K562 (cell line): ENCODE data around the gene RALY. TPM values are rescaled to one million over a fixed set of nuclear protein-coding genes. Genes with fewer than 3 reads are reported as not detected.
A peak's percentile ranks its signal among the peaks of the same experiment; 100 is the strongest.

ENCODE experiments used
- ELF2 ChIP-seq: fragments of 250-450 bp; sonication (Bioruptor Pico); IDR thresholded peaks from 2 replicates; pipeline ENCODE4 v1.5.0; 2021; ENCODE audit warnings: mild to moderate bottlenecking
- LCOR ChIP-seq: sonication (generic); formaldehyde crosslinking; IDR thresholded peaks from 2 replicates; pipeline ENCODE4 v1.8.0; 2022; ENCODE audit warnings: mild to moderate bottlenecking, missing genetic modification reagents
- NCOA1 ChIP-seq: fragments of 450-650 bp; IDR thresholded peaks from 2 replicates; pipeline ENCODE4 v1.6.1; 2016; ENCODE audit warnings: low read depth
- NFXL1 ChIP-seq: fragments of 450-650 bp; formaldehyde crosslinking; IDR thresholded peaks from 2 replicates; pipeline ENCODE4 v1.4.0; 2021; ENCODE audit warnings: mild to moderate bottlenecking
- RCOR1 ChIP-seq, 2 experiments: IDR thresholded peaks; 2 replicates each; pipeline ENCODE4 v1.6.1; 2012; ENCODE audit warnings: low read depth in 2 of 2, low read length in 2 of 2, borderline replicate concordance in 1 of 2, improper control_type of control experiment in 1 of 2
- TEAD1 ChIP-seq, 2 experiments: fragments of 450-650 bp in 1 of 2; sonication (generic) in 1 of 2; formaldehyde crosslinking; IDR thresholded peaks; 2 replicates each; pipeline versions ENCODE4 v1.4.0 to v1.8.0; 2020 to 2022; ENCODE audit warnings: mild to moderate bottlenecking in 2 of 2, missing genetic modification reagents in 1 of 2
- polyA plus RNA-seq, 8 experiments: library from polyadenylated mRNA; depleted of rRNA in 4 of 8; stranded (reverse) in 5 of 8; unstranded in 3 of 8; fragments of >200 nt; fragmentation: Nextera tagmentation in 2 of 8; fragmentation: Illumina TruSeq in 1 of 8; extraction: Ambion mirVana in 2 of 8; extraction: Trizol in 1 of 8; gene quantifications; 2 replicates each; pipeline versions ENCODE4 v1.2.1 to v1.2.3, GENCODE V29; 2011 to 2014; ENCODE audit warnings: inconsistent platforms in 1 of 8, missing spikeins in 1 of 8
- total RNA-seq, 7 experiments: library from RNA; depleted of rRNA in 6 of 7; stranded (reverse); fragments of >200 nt in 6 of 7; fragmentation: Illumina TruSeq in 2 of 7; extraction: Trizol in 2 of 7; gene quantifications; 2 replicates each; pipeline versions ENCODE4 v1.2.1 to v1.2.3, GENCODE V29; 2011 to 2021; ENCODE audit warnings: low replicate concordance in 1 of 7
- TF ChIP-seq, protein P1 (sequence below), 2 experiments: fragments of 450-650 bp; IDR thresholded peaks; 2 replicates each; pipeline ENCODE4 v1.6.1; 2016; ENCODE audit warnings: mild to moderate bottlenecking in 2 of 2, borderline replicate concordance in 1 of 2, low read depth in 1 of 2, moderate library complexity in 1 of 2
- TF ChIP-seq, protein P2 (sequence below), 3 experiments: fragments of 200-800 bp in 1 of 3; sonication (Bioruptor generic) in 1 of 3; sonication (generic) in 1 of 3; formaldehyde crosslinking in 1 of 3; IDR thresholded peaks; 2 replicates each; pipeline versions ENCODE4 v1.6.1 to v1.8.0; 2016 to 2022; ENCODE audit warnings: mild to moderate bottlenecking in 2 of 3, missing compliant biosample characterization in 2 of 3, missing genetic modification characterization in 2 of 3, missing genetic modification reagents in 1 of 3
- TF ChIP-seq, protein P3 (sequence below), 2 experiments: fragments of 200-800 bp in 1 of 2; sonication (Bioruptor generic) in 1 of 2; sonication (generic) in 1 of 2; formaldehyde crosslinking in 1 of 2; IDR thresholded peaks in 1 of 2; conservative IDR thresholded peaks in 1 of 2; 2 replicates each; pipeline versions ENCODE4 v1.5.0 to v1.6.1; 2016 to 2020; ENCODE audit warnings: missing compliant biosample characterization in 1 of 2, missing genetic modification characterization in 1 of 2, missing genetic modification reagents in 1 of 2
- TF ChIP-seq, protein P4 (sequence below), 3 experiments: IDR thresholded peaks in 2 of 3; conservative IDR thresholded peaks in 1 of 3; 2 replicates each; pipeline ENCODE4 v1.5.1; 2011 to 2012; ENCODE audit warnings: low read length in 3 of 3, mild to moderate bottlenecking in 3 of 3, control low read depth in 2 of 3, improper control_type of control experiment in 1 of 3, inconsistent platforms in 1 of 3, low read depth in 1 of 3, mixed read lengths in 1 of 3, moderate library complexity in 1 of 3; ENCODE audit not compliant: insufficient read depth in 2 of 3

The RALY gene
- total and polyA plus RNA-seq, 9 of the 15 experiments (the other 6 are each of a cell fraction or from before 2014, with no cell fraction given) = 0.80 to 207 (median 128) TPM

DNA sequence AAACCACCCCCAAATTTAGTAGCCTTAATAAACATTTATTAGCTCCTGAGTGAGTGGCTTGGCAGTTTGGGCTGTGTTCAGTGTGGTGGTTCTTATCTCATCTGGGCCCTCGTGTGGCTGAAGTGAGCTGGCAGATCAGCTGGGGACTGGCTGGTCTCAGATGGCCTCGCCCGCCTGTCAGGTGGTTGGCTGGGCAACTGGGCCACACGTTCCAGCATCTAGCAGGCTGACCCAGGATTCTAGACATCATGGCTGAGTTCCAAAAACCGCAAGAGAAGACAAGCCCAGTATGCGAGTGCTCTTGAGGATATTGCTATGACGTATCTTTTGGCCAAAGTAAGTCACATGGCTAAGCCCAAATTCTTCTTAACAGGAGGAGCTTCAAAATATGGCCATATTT, 89.4 kb downstream of the RALY start (continued):
- TF ChIP-seq, protein P1, sequence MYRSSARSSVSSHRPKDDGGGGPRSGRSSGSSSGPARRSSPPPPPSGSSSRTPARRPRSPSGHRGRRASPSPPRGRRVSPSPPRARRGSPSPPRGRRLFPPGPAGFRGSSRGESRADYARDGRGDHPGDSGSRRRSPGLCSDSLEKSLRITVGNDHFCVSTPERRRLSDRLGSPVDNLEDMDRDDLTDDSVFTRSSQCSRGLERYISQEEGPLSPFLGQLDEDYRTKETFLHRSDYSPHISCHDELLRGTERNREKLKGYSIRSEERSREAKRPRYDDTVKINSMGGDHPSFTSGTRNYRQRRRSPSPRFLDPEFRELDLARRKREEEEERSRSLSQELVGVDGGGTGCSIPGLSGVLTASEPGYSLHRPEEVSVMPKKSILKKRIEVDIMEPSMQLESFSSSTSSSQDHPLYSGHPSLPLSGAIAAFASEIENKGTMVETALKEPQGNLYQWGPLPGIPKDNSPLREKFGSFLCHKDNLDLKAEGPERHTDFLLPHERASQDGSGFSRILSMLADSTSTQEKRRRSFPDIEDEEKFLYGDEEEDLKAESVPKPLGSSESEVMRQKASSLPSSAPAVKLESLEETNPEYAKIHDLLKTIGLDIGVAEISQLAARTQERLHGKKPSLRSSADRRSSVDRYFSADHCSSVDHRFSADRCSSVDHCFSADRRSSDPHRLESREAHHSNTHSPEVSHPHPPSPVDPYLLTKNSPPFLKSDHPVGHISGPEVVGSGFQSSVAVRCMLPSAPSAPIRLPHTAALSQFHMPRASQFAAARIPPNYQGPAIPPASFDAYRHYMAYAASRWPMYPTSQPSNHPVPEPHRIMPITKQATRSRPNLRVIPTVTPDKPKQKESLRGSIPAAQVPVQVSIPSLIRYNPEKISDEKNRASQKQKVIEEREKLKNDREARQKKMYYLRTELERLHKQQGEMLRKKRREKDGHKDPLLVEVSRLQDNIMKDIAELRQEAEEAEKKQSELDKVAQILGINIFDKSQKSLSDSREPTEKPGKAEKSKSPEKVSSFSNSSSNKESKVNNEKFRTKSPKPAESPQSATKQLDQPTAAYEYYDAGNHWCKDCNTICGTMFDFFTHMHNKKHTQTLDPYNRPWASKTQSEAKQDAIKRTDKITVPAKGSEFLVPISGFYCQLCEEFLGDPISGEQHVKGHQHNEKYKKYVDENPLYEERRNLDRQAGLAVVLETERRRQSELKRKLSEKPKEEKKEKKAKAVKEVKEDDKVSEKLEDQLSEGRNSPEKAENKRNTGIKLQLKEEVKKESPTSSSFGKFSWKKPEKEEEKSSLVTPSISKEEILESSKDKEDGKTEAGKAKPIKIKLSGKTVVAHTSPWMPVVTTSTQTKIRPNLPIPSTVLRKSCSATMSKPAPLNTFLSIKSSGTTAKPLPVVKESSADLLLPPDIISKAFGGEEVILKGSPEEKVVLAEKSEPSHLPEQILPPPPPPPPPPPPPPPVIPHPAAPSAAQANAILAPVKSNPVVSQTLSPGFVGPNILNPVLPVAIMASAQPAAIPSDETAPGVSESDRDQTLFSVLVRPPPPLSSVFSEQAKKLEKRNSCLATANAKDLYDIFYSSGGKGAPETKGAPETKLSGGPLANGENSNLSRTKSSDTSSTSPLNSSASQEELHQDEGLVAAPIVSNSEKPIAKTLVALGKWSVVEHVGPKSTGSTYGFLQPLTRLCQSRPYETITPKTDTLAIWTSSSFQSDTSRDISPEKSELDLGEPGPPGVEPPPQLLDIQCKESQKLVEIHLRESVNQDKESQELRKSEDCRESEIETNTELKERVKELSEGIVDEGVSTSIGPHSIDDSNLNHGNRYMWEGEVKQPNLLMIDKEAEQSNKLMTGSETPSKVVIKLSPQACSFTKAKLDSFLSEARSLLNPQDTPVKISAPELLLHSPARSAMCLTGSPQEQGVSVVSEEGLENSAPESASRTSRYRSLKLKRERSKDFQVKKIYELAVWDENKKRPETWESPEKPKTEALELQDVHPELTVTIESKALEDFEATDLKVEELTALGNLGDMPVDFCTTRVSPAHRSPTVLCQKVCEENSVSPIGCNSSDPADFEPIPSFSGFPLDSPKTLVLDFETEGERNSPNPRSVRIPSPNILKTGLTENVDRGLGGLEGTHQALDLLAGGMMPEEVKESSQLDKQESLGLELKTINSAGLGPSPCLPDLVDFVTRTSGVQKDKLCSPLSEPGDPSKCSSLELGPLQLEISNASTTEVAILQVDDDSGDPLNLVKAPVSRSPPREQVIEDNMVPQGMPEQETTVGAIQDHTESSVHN (IDR thresholded peaks at IDR 0.05; ENCODE audit: borderline replicate concordance in 1 of 2, low read depth in 1 of 2) = peak in 1 of 2 experiments; percentile 74; a peak in 1 of 4 replicates
- TF ChIP-seq, protein P2, sequence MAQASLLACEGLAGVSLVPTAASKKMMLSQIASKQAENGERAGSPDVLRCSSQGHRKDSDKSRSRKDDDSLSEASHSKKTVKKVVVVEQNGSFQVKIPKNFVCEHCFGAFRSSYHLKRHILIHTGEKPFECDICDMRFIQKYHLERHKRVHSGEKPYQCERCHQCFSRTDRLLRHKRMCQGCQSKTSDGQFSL (CRISPR knock-in tag; IDR thresholded peaks at IDR 0.05) = no peak
- TF ChIP-seq, protein P2 (tag; IDR thresholded peaks at IDR 0.05) = no peak
- TF ChIP-seq, protein P3, sequence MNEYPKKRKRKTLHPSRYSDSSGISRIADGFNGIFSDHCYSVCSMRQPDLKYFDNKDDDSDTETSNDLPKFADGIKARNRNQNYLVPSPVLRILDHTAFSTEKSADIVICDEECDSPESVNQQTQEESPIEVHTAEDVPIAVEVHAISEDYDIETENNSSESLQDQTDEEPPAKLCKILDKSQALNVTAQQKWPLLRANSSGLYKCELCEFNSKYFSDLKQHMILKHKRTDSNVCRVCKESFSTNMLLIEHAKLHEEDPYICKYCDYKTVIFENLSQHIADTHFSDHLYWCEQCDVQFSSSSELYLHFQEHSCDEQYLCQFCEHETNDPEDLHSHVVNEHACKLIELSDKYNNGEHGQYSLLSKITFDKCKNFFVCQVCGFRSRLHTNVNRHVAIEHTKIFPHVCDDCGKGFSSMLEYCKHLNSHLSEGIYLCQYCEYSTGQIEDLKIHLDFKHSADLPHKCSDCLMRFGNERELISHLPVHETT (CRISPR knock-in tag; conservative IDR thresholded peaks at IDR 0.05 in 1 of 2, IDR thresholded peaks at IDR 0.05 in 1 of 2) = peak in 1 of 2 experiments; percentile 72; a peak in 1 of 4 replicates
- TF ChIP-seq NFXL1 (CRISPR knock-in tag) (no peak), ELF2 (CRISPR knock-in tag) (no peak), TEAD1 (CRISPR knock-in tag; IDR thresholded peaks at IDR 0.05) (peak in 1 of 2 experiments; percentile 66; a peak in 2 of 4 replicates), RCOR1 (IDR thresholded peaks at IDR 0.05; ENCODE audit: borderline replicate concordance in 1 of 2, low read depth in 2 of 2, low read length in 2 of 2) (peak in 1 of 2 experiments; percentile 3; a peak in 1 of 4 replicates), NCOA1 (no peak), LCOR (CRISPR knock-in tag) (0 out of 2 replicates have a peak, but pooled peaks have one; percentile 35)
- TF ChIP-seq, protein P4, sequence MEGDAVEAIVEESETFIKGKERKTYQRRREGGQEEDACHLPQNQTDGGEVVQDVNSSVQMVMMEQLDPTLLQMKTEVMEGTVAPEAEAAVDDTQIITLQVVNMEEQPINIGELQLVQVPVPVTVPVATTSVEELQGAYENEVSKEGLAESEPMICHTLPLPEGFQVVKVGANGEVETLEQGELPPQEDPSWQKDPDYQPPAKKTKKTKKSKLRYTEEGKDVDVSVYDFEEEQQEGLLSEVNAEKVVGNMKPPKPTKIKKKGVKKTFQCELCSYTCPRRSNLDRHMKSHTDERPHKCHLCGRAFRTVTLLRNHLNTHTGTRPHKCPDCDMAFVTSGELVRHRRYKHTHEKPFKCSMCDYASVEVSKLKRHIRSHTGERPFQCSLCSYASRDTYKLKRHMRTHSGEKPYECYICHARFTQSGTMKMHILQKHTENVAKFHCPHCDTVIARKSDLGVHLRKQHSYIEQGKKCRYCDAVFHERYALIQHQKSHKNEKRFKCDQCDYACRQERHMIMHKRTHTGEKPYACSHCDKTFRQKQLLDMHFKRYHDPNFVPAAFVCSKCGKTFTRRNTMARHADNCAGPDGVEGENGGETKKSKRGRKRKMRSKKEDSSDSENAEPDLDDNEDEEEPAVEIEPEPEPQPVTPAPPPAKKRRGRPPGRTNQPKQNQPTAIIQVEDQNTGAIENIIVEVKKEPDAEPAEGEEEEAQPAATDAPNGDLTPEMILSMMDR (IDR thresholded peaks at IDR 0.05 in 2 of 3, conservative IDR thresholded peaks at IDR 0.05 in 1 of 3; ENCODE audit: insufficient read depth in 2 of 3, low read depth in 1 of 3, low read length in 3 of 3) = peak in 2 of 3 experiments; percentile 13 to 19; a peak in 1 of 6 replicates
